ENCODE data around the gene LYSMD2.
A peak's percentile ranks its signal among the peaks of the same experiment; 100 is the strongest.
"Not testable (repeated sequence)": the region's sequence is repeated elsewhere in the genome, so short reads cannot be mapped to it uniquely, and the experiment has no call there.

LYSMD2 gene

GRCh38 chr15:51737522-51738305 is at the start of gene LYSMD2:
Gene LYSMD2, minus strand, starts transcription at chr15:51737655. Its CDS starts 33 bp downstream, at chr15:51737622.
- peaks cover 2% of the 10 kb centered on the region; the same call in 1 of the 2 replicates for H3K4me1 ChIP-seq (ENCODE audit: control insufficient read depth, insufficient read depth, low read length)
- H3K27me3 ChIP-seq (ENCODE audit: control insufficient read depth, insufficient read depth, low read length) = peaks cover 13% of the 10 kb centered on the region; the same call in 1 of the 2 replicates
- H3K4me3 ChIP-seq (ENCODE audit: low read length) = peak within 1 kb of the TSS; percentile 71
- DNase-seq (ENCODE audit: low read depth, low spot score) = no peak
- H3K9me3 ChIP-seq (ENCODE audit: control insufficient read depth, insufficient read depth, low read length) = no peaks in the 10 kb centered on the region
- H3K36me3 ChIP-seq (ENCODE audit: control insufficient read depth, insufficient read depth, low read length) = no peaks in the 10 kb centered on the region
- H3K27ac ChIP-seq (ENCODE audit: low read length) = no peak within 1 kb of the TSS
- no CpG with 5 or more reads among the region's 67 CpGs for WGBS (ENCODE audit: insufficient coverage, insufficient read length)

GRCh38 chr15:51787130-51787529 is 49.7 kb upstream of the LYSMD2 start:
- not testable (repeated sequence) for H3K27ac ChIP-seq (ENCODE audit: low read length); H3K9me3 ChIP-seq (ENCODE audit: control insufficient read depth, insufficient read depth, low read length); H3K36me3 ChIP-seq (ENCODE audit: control insufficient read depth, insufficient read depth, low read length); H3K27me3 ChIP-seq (ENCODE audit: control insufficient read depth, insufficient read depth, low read length); H3K4me3 ChIP-seq (ENCODE audit: low read length); H3K4me1 ChIP-seq (ENCODE audit: control insufficient read depth, insufficient read depth, low read length)
- peak; percentile 13 for DNase-seq (ENCODE audit: low read depth, low spot score)
- WGBS (ENCODE audit: insufficient coverage, insufficient read length) = no CpG with 5 or more reads among the region's 11 CpGs

- H3K4me3 ChIP-seq (ENCODE audit: low read length) = no peak overlapping the region
- H3K27me3 ChIP-seq (ENCODE audit: control insufficient read depth, insufficient read depth, low read length) = no peaks in the 10 kb centered on the region
- H3K27ac ChIP-seq (ENCODE audit: low read length) = no peak overlapping the region
- DNase-seq (ENCODE audit: low read depth, low spot score) = no peak
- H3K36me3 ChIP-seq (ENCODE audit: control insufficient read depth, insufficient read depth, low read length) = no peaks in the 10 kb centered on the region
- H3K9me3 ChIP-seq (ENCODE audit: control insufficient read depth, insufficient read depth, low read length) = no peaks in the 10 kb centered on the region
- H3K4me1 ChIP-seq (ENCODE audit: control insufficient read depth, insufficient read depth, low read length) = peaks cover 3% of the 10 kb centered on the region; the same call in 1 of the 2 replicates
- no CpG with 5 or more reads among the region's 3 CpGs for WGBS (ENCODE audit: insufficient coverage, insufficient read length)
These were observed 46.5 kb upstream of the LYSMD2 start for GRCh38 chr15:51783967-51784366.

GRCh38 chr15:51782357-51782896 is 45.0 kb upstream of the LYSMD2 start:
- Histone ChIP-seq H3K36me3 (ENCODE audit: control insufficient read depth, insufficient read depth, low read length) (no peaks in the 10 kb centered on the region), H3K9me3 (ENCODE audit: control insufficient read depth, insufficient read depth, low read length) (no peaks in the 10 kb centered on the region), H3K4me1 (ENCODE audit: control insufficient read depth, insufficient read depth, low read length) (peaks cover 3% of the 10 kb centered on the region; the same call in 1 of the 2 replicates), H3K27me3 (ENCODE audit: control insufficient read depth, insufficient read depth, low read length) (no peaks in the 10 kb centered on the region), H3K27ac (ENCODE audit: low read length) (no peak overlapping the region), H3K4me3 (ENCODE audit: low read length) (no peak overlapping the region)
- DNase-seq (ENCODE audit: low read depth, low spot score) = no peak
- WGBS (ENCODE audit: insufficient coverage, insufficient read length) = no CpG with 5 or more reads among the region's 7 CpGs

- no peak overlapping the region for H3K27ac ChIP-seq (ENCODE audit: low read length)
- no peaks in the 10 kb centered on the region for H3K9me3 ChIP-seq (ENCODE audit: control insufficient read depth, insufficient read depth, low read length)
- H3K27me3 ChIP-seq (ENCODE audit: control insufficient read depth, insufficient read depth, low read length) = no peaks in the 10 kb centered on the region
- no CpG with 5 or more reads among the region's 2 CpGs for WGBS (ENCODE audit: insufficient coverage, insufficient read length)
- H3K4me1 ChIP-seq (ENCODE audit: control insufficient read depth, insufficient read depth, low read length) = no peaks in the 10 kb centered on the region
- DNase-seq (ENCODE audit: low read depth, low spot score) = no peak
- H3K4me3 ChIP-seq (ENCODE audit: low read length) = no peak overlapping the region
- H3K36me3 ChIP-seq (ENCODE audit: control insufficient read depth, insufficient read depth, low read length) = no peaks in the 10 kb centered on the region
These were observed 44.1 kb upstream of the LYSMD2 start for GRCh38 chr15:51781506-51781905.

- WGBS (ENCODE audit: insufficient coverage, insufficient read length) = no CpG with 5 or more reads among the region's 1 CpG
- no peaks in the 10 kb centered on the region for H3K27me3 ChIP-seq (ENCODE audit: control insufficient read depth, insufficient read depth, low read length)
- H3K9me3 ChIP-seq (ENCODE audit: control insufficient read depth, insufficient read depth, low read length) = no peaks in the 10 kb centered on the region
- no peak for DNase-seq (ENCODE audit: low read depth, low spot score)
- H3K4me1 ChIP-seq (ENCODE audit: control insufficient read depth, insufficient read depth, low read length) = no peaks in the 10 kb centered on the region
- H3K27ac ChIP-seq (ENCODE audit: low read length) = no peak overlapping the region
- no peaks in the 10 kb centered on the region for H3K36me3 ChIP-seq (ENCODE audit: control insufficient read depth, insufficient read depth, low read length)
- no peak overlapping the region for H3K4me3 ChIP-seq (ENCODE audit: low read length)
These were observed 43.2 kb upstream of the LYSMD2 start for GRCh38 chr15:51780636-51781035.

- no CpG with 5 or more reads among the region's 6 CpGs for WGBS (ENCODE audit: insufficient coverage, insufficient read length)
- Histone ChIP-seq H3K36me3 (ENCODE audit: control insufficient read depth, insufficient read depth, low read length) (no peaks in the 10 kb centered on the region), H3K27me3 (ENCODE audit: control insufficient read depth, insufficient read depth, low read length) (no peaks in the 10 kb centered on the region), H3K4me1 (ENCODE audit: control insufficient read depth, insufficient read depth, low read length) (no peaks in the 10 kb centered on the region), H3K4me3 (ENCODE audit: low read length) (no peak overlapping the region), H3K27ac (ENCODE audit: low read length) (no peak overlapping the region), H3K9me3 (ENCODE audit: control insufficient read depth, insufficient read depth, low read length) (no peaks in the 10 kb centered on the region)
- no peak for DNase-seq (ENCODE audit: low read depth, low spot score)
These were observed 39.6 kb upstream of the LYSMD2 start for GRCh38 chr15:51776952-51777569.

GRCh38 chr15:51775967-51776816 is 38.7 kb upstream of the LYSMD2 start:
- Histone ChIP-seq H3K4me1 (ENCODE audit: control insufficient read depth, insufficient read depth, low read length) (no peaks in the 10 kb centered on the region), H3K4me3 (ENCODE audit: low read length) (no peak overlapping the region), H3K27me3 (ENCODE audit: control insufficient read depth, insufficient read depth, low read length) (no peaks in the 10 kb centered on the region), H3K9me3 (ENCODE audit: control insufficient read depth, insufficient read depth, low read length) (no peaks in the 10 kb centered on the region), H3K36me3 (ENCODE audit: control insufficient read depth, insufficient read depth, low read length) (no peaks in the 10 kb centered on the region), H3K27ac (ENCODE audit: low read length) (no peak overlapping the region)
- WGBS (ENCODE audit: insufficient coverage, insufficient read length) = no CpG with 5 or more reads among the region's 11 CpGs
- peak; percentile 73 for DNase-seq (ENCODE audit: low read depth, low spot score)

GRCh38 chr15:51774916-51775315 is 37.5 kb upstream of the LYSMD2 start:
- H3K4me3 ChIP-seq (ENCODE audit: low read length) = no peak overlapping the region
- H3K4me1 ChIP-seq (ENCODE audit: control insufficient read depth, insufficient read depth, low read length) = no peaks in the 10 kb centered on the region
- DNase-seq (ENCODE audit: low read depth, low spot score) = no peak
- no peaks in the 10 kb centered on the region for H3K27me3 ChIP-seq (ENCODE audit: control insufficient read depth, insufficient read depth, low read length)
- H3K9me3 ChIP-seq (ENCODE audit: control insufficient read depth, insufficient read depth, low read length) = no peaks in the 10 kb centered on the region
- H3K27ac ChIP-seq (ENCODE audit: low read length) = no peak overlapping the region
- no CpG with 5 or more reads among the region's 3 CpGs for WGBS (ENCODE audit: insufficient coverage, insufficient read length)
- H3K36me3 ChIP-seq (ENCODE audit: control insufficient read depth, insufficient read depth, low read length) = no peaks in the 10 kb centered on the region

GRCh38 chr15:51771773-51772172 is 34.3 kb upstream of the LYSMD2 start:
- Histone ChIP-seq H3K36me3 (ENCODE audit: control insufficient read depth, insufficient read depth, low read length) (no peaks in the 10 kb centered on the region), H3K4me3 (ENCODE audit: low read length) (no peak overlapping the region), H3K9me3 (ENCODE audit: control insufficient read depth, insufficient read depth, low read length) (no peaks in the 10 kb centered on the region), H3K27me3 (ENCODE audit: control insufficient read depth, insufficient read depth, low read length) (no peaks in the 10 kb centered on the region), H3K27ac (ENCODE audit: low read length) (no peak overlapping the region), H3K4me1 (ENCODE audit: control insufficient read depth, insufficient read depth, low read length) (0 out of 2 replicates have a peak, but pooled peaks cover 3% of the 10 kb centered on the region)
- no CpG with 5 or more reads among the region's 1 CpG for WGBS (ENCODE audit: insufficient coverage, insufficient read length)
- DNase-seq (ENCODE audit: low read depth, low spot score) = no peak

Measured in iPS DF 6.9 (cell line).